Calu3 (cell line): ENCODE results near the gene FUT1. TPM values are rescaled to one million over a fixed set of nuclear protein-coding genes. Genes with fewer than 3 reads are reported as not detected.

Source experiments
- Bru-seq: library from RNA; stranded (reverse); fragments of 400-500 nt; gene quantifications from one replicate; lab custom pipeline; 2021; lab: Mats Ljungman, UMichigan
- BruChase-seq, 2 experiments: library from RNA; stranded (reverse); fragments of 400-500 nt; gene quantifications; one replicate each; lab custom pipeline; 2021; lab: Mats Ljungman, UMichigan
- BruUV-seq: library from RNA; stranded (reverse); fragments of 400-500 nt; replicated peaks from 2 replicates; lab custom pipeline; 2021; lab: Mats Ljungman, UMichigan
- CTCF ChIA-PET: fragments of 300-600 bp; sonication (Branson Sonifier 250); formaldehyde crosslinking; loops from one replicate; lab custom pipeline; 2022; ENCODE audit warnings: antibody characterized with exemption; lab: Charles Lee
- DNase-seq: peaks from one replicate; pipeline ENCODE4 v3.0.0; 2022
- H3K27ac Mint-ChIP-seq: one replicate; pipeline ENCODE4 v1.8.0; 2022; ENCODE audit warnings: mixed read lengths; ENCODE audit not compliant: unreplicated experiment
- H3K27me3 Mint-ChIP-seq: one replicate; pipeline ENCODE4 v1.8.0; 2022; ENCODE audit warnings: mixed read lengths; ENCODE audit not compliant: unreplicated experiment
- H3K36me3 Mint-ChIP-seq: one replicate; pipeline ENCODE4 v1.8.0; 2022; ENCODE audit warnings: mild to moderate bottlenecking, moderate library complexity, mixed read lengths; ENCODE audit not compliant: insufficient read depth, unreplicated experiment
- H3K4me1 Mint-ChIP-seq: one replicate; pipeline ENCODE4 v1.8.0; 2022; ENCODE audit warnings: mild to moderate bottlenecking, low read depth, mixed read lengths; ENCODE audit not compliant: unreplicated experiment
- H3K4me3 Mint-ChIP-seq: one replicate; pipeline ENCODE4 v1.8.0; 2022; ENCODE audit warnings: mild to moderate bottlenecking, low read depth, moderate library complexity, mixed read lengths; ENCODE audit not compliant: unreplicated experiment
- H3K9me3 Mint-ChIP-seq: one replicate; pipeline ENCODE4 v1.8.0; 2022; ENCODE audit warnings: low read depth, mixed read lengths; ENCODE audit not compliant: unreplicated experiment
- intact Hi-C: fragments of 100-400 bp; cut with micrococcal nuclease; formaldehyde crosslinking; loops from one replicate; pipeline ENCODE4 v1.10.0; 2022; ENCODE audit not compliant: unreplicated experiment
- long read RNA-seq: library from polyadenylated mRNA; stranded (forward); transcript quantifications from one replicate; pipeline ENCODE4 v2.0.0, GENCODE V29; 2022
- total RNA-seq: library from RNA; stranded (reverse); gene quantifications from 2 replicates; pipeline ENCODE4 v1.2.3, GENCODE V29; 2022
- TF ChIP-seq, protein P1 (sequence below): fragments of 200-600 bp; IDR thresholded peaks from one replicate; pipeline ENCODE4 v1.8.0; 2022; ENCODE audit warnings: antibody characterized with exemption; ENCODE audit not compliant: unreplicated experiment

The FUT1 gene
- 2.6 and 2.9 TPM in 2 replicates for total RNA-seq
- Bru-seq, nascent RNA, result percentile 39 among the genes with signal in this experiment
- percentile 50 among the genes with signal in this experiment for BruChase-seq, experiment 1, labeled RNA remaining after a 6-hour chase
- percentile 58 among the genes with signal in this experiment for BruChase-seq, experiment 2, labeled RNA remaining after a 2-hour chase
- long read RNA-seq, partial matches to known transcripts, result 2 of 2 reads
- long read RNA-seq, other reads (novel, unspliced or antisense), result 0 of 2 reads

DNA sequence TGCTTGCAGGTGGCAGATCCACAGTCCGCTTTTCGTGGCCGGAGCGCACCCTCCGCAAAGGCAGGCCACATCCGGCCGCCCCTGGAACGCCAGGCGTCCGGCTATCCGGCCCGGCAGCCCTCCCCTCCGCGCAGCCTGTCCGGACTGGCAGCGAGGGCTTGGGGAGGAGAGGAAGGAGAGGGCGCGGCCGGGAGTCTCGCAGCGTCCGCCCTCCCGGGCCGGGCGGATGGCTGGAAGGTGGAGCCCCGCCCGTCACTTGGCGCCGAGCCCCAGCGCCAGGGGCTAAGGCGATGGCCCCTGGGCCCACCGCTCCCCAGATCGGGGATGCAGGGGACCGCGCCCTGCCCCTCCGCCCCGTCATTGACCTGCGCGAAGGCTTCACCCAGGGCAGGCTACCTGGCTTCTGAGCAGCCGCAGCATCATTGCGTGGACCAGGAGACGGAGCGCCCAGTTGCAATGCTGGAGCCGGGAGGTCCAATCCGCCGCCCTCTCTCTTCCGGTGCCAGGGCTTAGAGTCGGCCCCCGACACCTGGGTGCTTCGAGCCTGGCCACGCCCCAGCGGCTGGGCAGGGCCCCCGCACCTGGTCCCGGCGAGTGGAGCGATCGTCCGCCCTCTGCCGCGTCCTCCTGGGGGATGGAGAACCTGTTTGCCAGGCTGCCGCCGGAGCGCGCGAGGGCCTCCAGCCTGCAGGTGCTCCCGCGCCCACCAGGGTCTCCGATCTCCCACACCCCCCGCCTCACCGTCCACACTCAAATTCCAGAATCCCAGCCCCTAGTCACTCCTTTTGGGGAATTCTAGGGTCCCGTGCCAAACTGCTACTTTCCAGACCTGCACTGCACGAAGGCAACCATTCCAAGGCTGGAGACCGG lies at the start of gene FUT1:
FUT1 (minus strand) TSS at position 146 of the 870 bp plus-strand sequence. CDS start 1,360 bp downstream, outside the sequence.
- Mint-ChIP-seq H3K4me1 (peaks cover 22% of the 10 kb centered on the region), H3K36me3 (peaks cover 30% of the 10 kb centered on the region), H3K27ac (peak within 1 kb of the TSS; percentile 25), H3K27me3 (no peaks in the 10 kb centered on the region), H3K9me3 (no peaks in the 10 kb centered on the region), H3K4me3 (peak within 1 kb of the TSS; percentile 71)
- peak; percentile 97 for DNase-seq
- CTCF ChIA-PET, result interaction anchor here (1.0 kb wide), 1 partner anchor 40 kb away, joined by 12 read pairs; no protein-coding TSS in a partner anchor
- no TSS peak for BruUV-seq
- TF ChIP-seq, protein P1, sequence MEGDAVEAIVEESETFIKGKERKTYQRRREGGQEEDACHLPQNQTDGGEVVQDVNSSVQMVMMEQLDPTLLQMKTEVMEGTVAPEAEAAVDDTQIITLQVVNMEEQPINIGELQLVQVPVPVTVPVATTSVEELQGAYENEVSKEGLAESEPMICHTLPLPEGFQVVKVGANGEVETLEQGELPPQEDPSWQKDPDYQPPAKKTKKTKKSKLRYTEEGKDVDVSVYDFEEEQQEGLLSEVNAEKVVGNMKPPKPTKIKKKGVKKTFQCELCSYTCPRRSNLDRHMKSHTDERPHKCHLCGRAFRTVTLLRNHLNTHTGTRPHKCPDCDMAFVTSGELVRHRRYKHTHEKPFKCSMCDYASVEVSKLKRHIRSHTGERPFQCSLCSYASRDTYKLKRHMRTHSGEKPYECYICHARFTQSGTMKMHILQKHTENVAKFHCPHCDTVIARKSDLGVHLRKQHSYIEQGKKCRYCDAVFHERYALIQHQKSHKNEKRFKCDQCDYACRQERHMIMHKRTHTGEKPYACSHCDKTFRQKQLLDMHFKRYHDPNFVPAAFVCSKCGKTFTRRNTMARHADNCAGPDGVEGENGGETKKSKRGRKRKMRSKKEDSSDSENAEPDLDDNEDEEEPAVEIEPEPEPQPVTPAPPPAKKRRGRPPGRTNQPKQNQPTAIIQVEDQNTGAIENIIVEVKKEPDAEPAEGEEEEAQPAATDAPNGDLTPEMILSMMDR, result peak; percentile 38
- intact Hi-C loops, result no loop called here

DNA sequence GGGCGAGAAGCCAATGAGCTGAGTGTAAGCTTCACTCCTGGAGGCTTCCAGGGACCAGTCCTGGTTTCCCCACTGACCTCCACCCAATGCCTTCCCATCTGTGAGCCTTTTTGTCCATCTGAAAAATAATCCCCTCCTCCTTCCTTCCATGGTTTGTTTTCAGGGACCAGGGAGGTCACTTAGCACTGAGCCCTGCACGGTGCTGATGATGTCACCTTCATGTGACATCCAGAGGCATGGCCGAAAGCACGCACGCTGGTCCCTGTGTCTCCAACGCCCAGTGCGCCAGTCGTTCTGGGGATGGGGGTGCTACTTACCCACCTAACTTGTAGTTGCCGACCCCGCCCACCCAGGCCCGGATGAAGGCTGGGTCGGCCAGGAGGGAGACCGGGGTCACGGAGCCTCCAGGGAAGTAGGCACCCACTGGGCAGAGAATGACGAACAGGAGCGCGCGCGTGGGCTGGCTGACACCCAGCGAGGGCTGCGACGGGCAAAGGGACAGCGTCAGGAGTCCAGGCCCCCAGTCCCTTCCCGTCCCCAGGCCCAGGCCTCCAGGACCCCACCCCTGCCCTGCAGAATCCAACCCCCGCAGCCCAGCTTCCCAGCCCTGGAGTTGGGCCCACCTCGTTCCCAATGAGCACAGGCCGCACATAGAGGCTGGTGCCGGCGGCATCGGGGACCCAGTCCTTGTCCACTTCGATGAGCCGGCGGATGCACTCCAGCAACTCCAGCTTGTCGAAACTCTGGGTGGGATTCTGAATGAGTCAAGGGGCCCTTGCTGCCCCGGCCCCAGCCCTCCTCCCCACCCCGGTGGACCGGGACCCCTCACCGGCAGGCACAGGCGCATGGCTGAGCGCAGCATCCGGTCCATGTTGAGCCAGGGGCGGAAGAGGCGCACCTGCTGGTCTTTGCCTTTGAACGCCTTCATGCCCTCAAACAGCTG lies 47.2 kb upstream of the FUT1 start:
- TF ChIP-seq, protein P1, result no peak
- intact Hi-C loops, result no loop called here
- peaks cover 27% of the 10 kb centered on the region for H3K36me3 Mint-ChIP-seq
- no peaks in the 10 kb centered on the region for H3K9me3 Mint-ChIP-seq
- no TSS peak for BruUV-seq
- H3K27me3 Mint-ChIP-seq, result no peaks in the 10 kb centered on the region
- H3K4me1 Mint-ChIP-seq, result peaks cover 10% of the 10 kb centered on the region
- H3K4me3 Mint-ChIP-seq, result no peak overlapping the region
- H3K27ac Mint-ChIP-seq, result no peak overlapping the region
- CTCF ChIA-PET, result interaction anchor here (0.6 to 1.1 kb wide), 2 partner anchors 25 to 1515 kb away, joined by 3 to 4 read pairs; no protein-coding TSS in a partner anchor
- DNase-seq, result no peak

DNA sequence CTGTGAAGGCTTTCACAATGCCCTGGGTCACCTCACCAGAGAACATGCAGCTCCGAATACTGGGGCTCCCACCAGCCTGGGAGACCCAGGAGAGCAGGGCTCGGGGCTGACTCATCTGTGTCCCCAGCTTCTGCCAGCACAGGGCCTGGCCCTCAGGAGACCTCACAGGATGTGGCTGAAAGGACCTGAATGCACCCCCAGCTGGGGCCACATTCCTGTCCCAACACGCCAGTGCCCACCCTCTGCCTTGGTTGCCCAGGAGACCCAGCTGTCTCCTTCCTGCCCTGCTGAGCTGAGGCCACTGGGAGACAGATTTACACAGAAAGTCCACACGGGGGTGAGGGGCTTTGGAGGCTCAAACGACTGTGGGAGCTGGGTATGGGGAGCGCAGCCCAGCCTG lies 46.5 kb upstream of the FUT1 start:
- Mint-ChIP-seq H3K36me3 (peaks cover 31% of the 10 kb centered on the region), H3K27ac (no peak overlapping the region), H3K4me1 (peaks cover 15% of the 10 kb centered on the region), H3K9me3 (no peaks in the 10 kb centered on the region), H3K27me3 (no peaks in the 10 kb centered on the region), H3K4me3 (no peak overlapping the region)
- no TSS peak for BruUV-seq
- TF ChIP-seq, protein P1, result no peak
- no peak for DNase-seq
- CTCF ChIA-PET, result interaction anchor here (0.6 to 1.1 kb wide), 2 partner anchors 25 to 1515 kb away, joined by 3 to 4 read pairs; no protein-coding TSS in a partner anchor
- intact Hi-C loops, result no loop called here

DNA sequence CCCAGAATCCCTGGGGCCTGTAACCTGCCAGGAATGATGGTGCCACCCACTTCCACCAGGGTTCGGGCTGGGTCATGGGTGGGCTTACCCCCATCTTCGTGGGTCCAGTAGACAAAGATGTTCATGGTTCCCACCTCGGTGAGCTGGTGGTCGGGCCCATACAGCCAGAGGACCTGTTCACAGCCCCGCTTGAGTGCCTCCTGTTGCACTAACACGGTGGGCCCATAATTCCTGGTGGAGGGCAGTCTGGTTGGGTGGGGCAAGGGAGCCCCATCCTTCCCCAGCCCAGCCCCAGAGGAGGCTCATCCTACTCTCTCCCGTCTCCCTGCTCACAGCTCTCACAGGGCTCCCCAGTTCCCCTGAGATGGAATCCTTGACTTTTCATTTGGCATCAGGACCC lies 44.7 kb upstream of the FUT1 start:
- Mint-ChIP-seq H3K4me1 (peaks cover 15% of the 10 kb centered on the region), H3K4me3 (no peak overlapping the region), H3K27me3 (no peaks in the 10 kb centered on the region), H3K9me3 (no peaks in the 10 kb centered on the region), H3K36me3 (peaks cover 31% of the 10 kb centered on the region), H3K27ac (no peak overlapping the region)
- CTCF ChIA-PET, result no interaction called here
- TF ChIP-seq, protein P1, result no peak
- intact Hi-C loops, result no loop called here
- no peak for DNase-seq
- BruUV-seq, result no TSS peak
